HepG2 (cell line): Measurements from ENCODE around the gene MMS19. TPM values are rescaled to one million over a fixed set of nuclear protein-coding genes. Genes with fewer than 3 reads are reported as not detected.

ENCODE experiments used
- CEBPG ChIP-seq: IDR thresholded peaks from 2 replicates; pipeline ENCODE4 v1.6.1; 2016
- HNRNPH1 ChIP-seq: fragments of 200-400 bp; formaldehyde crosslinking; optimal IDR thresholded peaks from 2 replicates; pipeline ENCODE3; 2017; ENCODE audit warnings: mild to moderate bottlenecking, low read depth, low read length
- HOXD1 ChIP-seq: sonication (generic); formaldehyde crosslinking; IDR thresholded peaks from 2 replicates; pipeline ENCODE4 v1.5.0; 2020; ENCODE audit warnings: missing genetic modification reagents
- KLF16 ChIP-seq, 2 experiments: sonication (generic) in 1 of 2; formaldehyde crosslinking in 1 of 2; IDR thresholded peaks; 2 replicates each; pipeline versions ENCODE4 v1.6.1 to v1.8.0; 2016 to 2023; ENCODE audit warnings: missing genetic modification reagents in 2 of 2, missing compliant biosample characterization in 1 of 2
- MXD4 ChIP-seq: IDR thresholded peaks from 2 replicates; pipeline ENCODE4 v1.6.1; 2016; ENCODE audit warnings: mild to moderate bottlenecking, missing biosample characterization, missing genetic modification reagents
- NFE2 ChIP-seq: sonication (generic); formaldehyde crosslinking; IDR thresholded peaks from 2 replicates; pipeline ENCODE4 v1.4.0; 2020; ENCODE audit warnings: missing genetic modification reagents
- NFYC ChIP-seq: IDR thresholded peaks from 2 replicates; pipeline ENCODE4 v1.6.1; 2016; ENCODE audit warnings: missing genetic modification reagents, missing compliant biosample characterization
- RORA ChIP-seq: sonication (generic); formaldehyde crosslinking; IDR thresholded peaks from 2 replicates; pipeline ENCODE4 v1.5.0; 2020; ENCODE audit warnings: mild to moderate bottlenecking, missing genetic modification reagents, moderate library complexity
- SUZ12 ChIP-seq: fragments of 150-350 bp; IDR thresholded peaks from 2 replicates; pipeline ENCODE4 v1.6.1; 2014; ENCODE audit warnings: low read depth, low read length
- ZC3H13 ChIP-seq: sonication (generic); formaldehyde crosslinking; IDR thresholded peaks from 2 replicates; pipeline ENCODE4 v1.8.1; 2023; ENCODE audit warnings: mild to moderate bottlenecking, missing genetic modification reagents, moderate library complexity
- ZNF124 ChIP-seq: sonication (generic); formaldehyde crosslinking; IDR thresholded peaks from 2 replicates; pipeline ENCODE4 v1.4.0; 2020; ENCODE audit warnings: missing genetic modification reagents
- ZNF329 ChIP-seq: sonication (generic); formaldehyde crosslinking; IDR thresholded peaks from 2 replicates; pipeline ENCODE4 v1.9.0; 2021; ENCODE audit warnings: low read depth, mild to moderate bottlenecking, missing genetic modification reagents
- ZNF746 ChIP-seq: sonication (generic); formaldehyde crosslinking; IDR thresholded peaks from 2 replicates; pipeline ENCODE4 v1.8.0; 2022; ENCODE audit warnings: mild to moderate bottlenecking, missing genetic modification reagents
- ZNF772 ChIP-seq: sonication (generic); formaldehyde crosslinking; IDR thresholded peaks from 2 replicates; pipeline ENCODE4 v1.5.0; 2020; ENCODE audit warnings: mild to moderate bottlenecking, missing genetic modification reagents
- polyA plus RNA-seq, 8 experiments: library from polyadenylated mRNA; depleted of rRNA in 3 of 8; stranded (reverse) in 7 of 8; unstranded in 1 of 8; fragments of >200 nt; fragmentation: Illumina TruSeq in 4 of 8; extraction: Trizol in 4 of 8; gene quantifications; 2 replicates each; pipeline versions ENCODE4 v1.2.1 to v1.2.3, GENCODE V29; 2011 to 2016; ENCODE audit warnings: low read depth in 4 of 8, missing spikeins in 1 of 8, mixed read lengths in 1 of 8; ENCODE audit not compliant: insufficient read depth in 1 of 8
- total RNA-seq, 5 experiments: library from RNA; depleted of rRNA; stranded (reverse); fragments of >200 nt; fragmentation: Illumina TruSeq; extraction: Trizol; gene quantifications; 2 replicates each; pipeline ENCODE4 v1.2.3, GENCODE V29; 2016; ENCODE audit warnings: low read depth in 1 of 5
- TF ChIP-seq, protein P1 (sequence below): IDR thresholded peaks from 2 replicates; pipeline ENCODE4 v1.6.1; 2018; ENCODE audit warnings: missing genetic modification reagents, mild to moderate bottlenecking, missing compliant biosample characterization
- TF ChIP-seq, protein P2 (sequence below): sonication (generic); formaldehyde crosslinking; IDR thresholded peaks from 2 replicates; pipeline ENCODE4 v1.5.0; 2020; ENCODE audit warnings: missing genetic modification reagents
- TF ChIP-seq, protein P3 (sequence below): sonication (generic); formaldehyde crosslinking; conservative IDR thresholded peaks from 2 replicates; pipeline ENCODE4 v1.4.0; 2020; ENCODE audit warnings: missing genetic modification reagents
- TF ChIP-seq, protein P4 (sequence below): IDR thresholded peaks from 2 replicates; pipeline ENCODE4 v1.6.1; 2012; ENCODE audit warnings: inconsistent platforms
- TF ChIP-seq, protein P5 (sequence below): sonication (generic); formaldehyde crosslinking; IDR thresholded peaks from 2 replicates; pipeline ENCODE4 v1.8.0; 2022; ENCODE audit warnings: missing genetic modification reagents, mild to moderate bottlenecking, moderate library complexity, borderline replicate concordance
- TF ChIP-seq, protein P6 (sequence below): sonication (generic); formaldehyde crosslinking; IDR thresholded peaks from 2 replicates; pipeline ENCODE4 v1.4.0; 2020; ENCODE audit warnings: missing genetic modification reagents
- TF ChIP-seq, protein P7 (sequence below): IDR thresholded peaks from 2 replicates; pipeline ENCODE4 v1.6.1; 2016; ENCODE audit warnings: missing compliant biosample characterization, missing genetic modification reagents, borderline replicate concordance

The MMS19 gene
- total and polyA plus RNA-seq, 2 of the 13 experiments (the other 11 are each of a cell fraction or from before 2014, with no cell fraction given): 76.4 to 107 TPM

DNA sequence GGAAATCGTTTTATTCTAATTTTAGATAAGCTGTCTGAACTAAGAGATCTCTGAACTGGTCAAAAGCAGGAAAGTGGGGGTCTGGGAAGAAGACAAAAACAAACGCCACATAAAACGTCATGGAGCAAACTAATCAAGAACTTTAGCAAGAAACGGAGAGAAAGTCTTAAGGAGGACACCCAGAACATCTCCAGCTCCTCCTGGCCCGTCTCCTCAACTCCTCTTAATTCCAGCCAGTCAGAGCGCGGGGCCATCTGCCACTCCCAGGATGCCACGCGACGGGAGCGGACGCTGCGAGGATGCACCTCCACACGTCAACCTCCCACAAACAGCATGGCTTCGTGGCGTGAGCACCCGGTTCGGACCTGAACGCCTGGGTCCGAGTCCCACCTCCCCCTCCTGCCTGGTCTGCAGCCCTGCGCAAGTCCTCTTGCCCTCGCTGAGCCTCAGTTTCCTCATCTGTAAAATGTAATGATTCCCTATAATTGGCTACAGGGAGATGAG, 598 bp downstream of the MMS19 start (continued):
- TF ChIP-seq, protein P1, sequence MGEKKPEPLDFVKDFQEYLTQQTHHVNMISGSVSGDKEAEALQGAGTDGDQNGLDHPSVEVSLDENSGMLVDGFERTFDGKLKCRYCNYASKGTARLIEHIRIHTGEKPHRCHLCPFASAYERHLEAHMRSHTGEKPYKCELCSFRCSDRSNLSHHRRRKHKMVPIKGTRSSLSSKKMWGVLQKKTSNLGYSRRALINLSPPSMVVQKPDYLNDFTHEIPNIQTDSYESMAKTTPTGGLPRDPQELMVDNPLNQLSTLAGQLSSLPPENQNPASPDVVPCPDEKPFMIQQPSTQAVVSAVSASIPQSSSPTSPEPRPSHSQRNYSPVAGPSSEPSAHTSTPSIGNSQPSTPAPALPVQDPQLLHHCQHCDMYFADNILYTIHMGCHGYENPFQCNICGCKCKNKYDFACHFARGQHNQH (CRISPR knock-in tag): no peak; the same call in none of the 2 replicates
- TF ChIP-seq, protein P2, sequence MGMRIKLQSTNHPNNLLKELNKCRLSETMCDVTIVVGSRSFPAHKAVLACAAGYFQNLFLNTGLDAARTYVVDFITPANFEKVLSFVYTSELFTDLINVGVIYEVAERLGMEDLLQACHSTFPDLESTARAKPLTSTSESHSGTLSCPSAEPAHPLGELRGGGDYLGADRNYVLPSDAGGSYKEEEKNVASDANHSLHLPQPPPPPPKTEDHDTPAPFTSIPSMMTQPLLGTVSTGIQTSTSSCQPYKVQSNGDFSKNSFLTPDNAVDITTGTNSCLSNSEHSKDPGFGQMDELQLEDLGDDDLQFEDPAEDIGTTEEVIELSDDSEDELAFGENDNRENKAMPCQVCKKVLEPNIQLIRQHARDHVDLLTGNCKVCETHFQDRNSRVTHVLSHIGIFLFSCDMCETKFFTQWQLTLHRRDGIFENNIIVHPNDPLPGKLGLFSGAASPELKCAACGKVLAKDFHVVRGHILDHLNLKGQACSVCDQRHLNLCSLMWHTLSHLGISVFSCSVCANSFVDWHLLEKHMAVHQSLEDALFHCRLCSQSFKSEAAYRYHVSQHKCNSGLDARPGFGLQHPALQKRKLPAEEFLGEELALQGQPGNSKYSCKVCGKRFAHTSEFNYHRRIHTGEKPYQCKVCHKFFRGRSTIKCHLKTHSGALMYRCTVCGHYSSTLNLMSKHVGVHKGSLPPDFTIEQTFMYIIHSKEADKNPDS: peak; percentile 40; the same call in 1 of the 2 replicates
- TF ChIP-seq, protein P3, sequence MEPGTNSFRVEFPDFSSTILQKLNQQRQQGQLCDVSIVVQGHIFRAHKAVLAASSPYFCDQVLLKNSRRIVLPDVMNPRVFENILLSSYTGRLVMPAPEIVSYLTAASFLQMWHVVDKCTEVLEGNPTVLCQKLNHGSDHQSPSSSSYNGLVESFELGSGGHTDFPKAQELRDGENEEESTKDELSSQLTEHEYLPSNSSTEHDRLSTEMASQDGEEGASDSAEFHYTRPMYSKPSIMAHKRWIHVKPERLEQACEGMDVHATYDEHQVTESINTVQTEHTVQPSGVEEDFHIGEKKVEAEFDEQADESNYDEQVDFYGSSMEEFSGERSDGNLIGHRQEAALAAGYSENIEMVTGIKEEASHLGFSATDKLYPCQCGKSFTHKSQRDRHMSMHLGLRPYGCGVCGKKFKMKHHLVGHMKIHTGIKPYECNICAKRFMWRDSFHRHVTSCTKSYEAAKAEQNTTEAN: no peak
- TF ChIP-seq RORA (CRISPR knock-in tag) (no peak), ZNF746 (CRISPR knock-in tag) (no peak), ZC3H13 (CRISPR knock-in tag) (no peak), KLF16 (CRISPR knock-in tag; IDR thresholded peaks at IDR 0.05) (no peak), SUZ12 (no peak), ZNF124 (CRISPR knock-in tag) (no peak), HNRNPH1 (no peak), ZNF329 (CRISPR knock-in tag) (no peak; the same call in 1 of the 2 replicates), MXD4 (CRISPR knock-in tag) (peak; percentile 94), HOXD1 (CRISPR knock-in tag) (no peak), NFYC (peak; percentile 24; the same call in 1 of the 2 replicates), NFE2 (CRISPR knock-in tag) (no peak), CEBPG (no peak), ZNF772 (CRISPR knock-in tag) (no peak; the same call in 1 of the 2 replicates)
- TF ChIP-seq, protein P4, sequence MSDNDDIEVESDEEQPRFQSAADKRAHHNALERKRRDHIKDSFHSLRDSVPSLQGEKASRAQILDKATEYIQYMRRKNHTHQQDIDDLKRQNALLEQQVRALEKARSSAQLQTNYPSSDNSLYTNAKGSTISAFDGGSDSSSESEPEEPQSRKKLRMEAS: peak; percentile 95
- TF ChIP-seq, protein P5, sequence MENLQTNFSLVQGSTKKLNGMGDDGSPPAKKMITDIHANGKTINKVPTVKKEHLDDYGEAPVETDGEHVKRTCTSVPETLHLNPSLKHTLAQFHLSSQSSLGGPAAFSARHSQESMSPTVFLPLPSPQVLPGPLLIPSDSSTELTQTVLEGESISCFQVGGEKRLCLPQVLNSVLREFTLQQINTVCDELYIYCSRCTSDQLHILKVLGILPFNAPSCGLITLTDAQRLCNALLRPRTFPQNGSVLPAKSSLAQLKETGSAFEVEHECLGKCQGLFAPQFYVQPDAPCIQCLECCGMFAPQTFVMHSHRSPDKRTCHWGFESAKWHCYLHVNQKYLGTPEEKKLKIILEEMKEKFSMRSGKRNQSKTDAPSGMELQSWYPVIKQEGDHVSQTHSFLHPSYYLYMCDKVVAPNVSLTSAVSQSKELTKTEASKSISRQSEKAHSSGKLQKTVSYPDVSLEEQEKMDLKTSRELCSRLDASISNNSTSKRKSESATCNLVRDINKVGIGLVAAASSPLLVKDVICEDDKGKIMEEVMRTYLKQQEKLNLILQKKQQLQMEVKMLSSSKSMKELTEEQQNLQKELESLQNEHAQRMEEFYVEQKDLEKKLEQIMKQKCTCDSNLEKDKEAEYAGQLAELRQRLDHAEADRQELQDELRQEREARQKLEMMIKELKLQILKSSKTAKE: no peak
- TF ChIP-seq, protein P6, sequence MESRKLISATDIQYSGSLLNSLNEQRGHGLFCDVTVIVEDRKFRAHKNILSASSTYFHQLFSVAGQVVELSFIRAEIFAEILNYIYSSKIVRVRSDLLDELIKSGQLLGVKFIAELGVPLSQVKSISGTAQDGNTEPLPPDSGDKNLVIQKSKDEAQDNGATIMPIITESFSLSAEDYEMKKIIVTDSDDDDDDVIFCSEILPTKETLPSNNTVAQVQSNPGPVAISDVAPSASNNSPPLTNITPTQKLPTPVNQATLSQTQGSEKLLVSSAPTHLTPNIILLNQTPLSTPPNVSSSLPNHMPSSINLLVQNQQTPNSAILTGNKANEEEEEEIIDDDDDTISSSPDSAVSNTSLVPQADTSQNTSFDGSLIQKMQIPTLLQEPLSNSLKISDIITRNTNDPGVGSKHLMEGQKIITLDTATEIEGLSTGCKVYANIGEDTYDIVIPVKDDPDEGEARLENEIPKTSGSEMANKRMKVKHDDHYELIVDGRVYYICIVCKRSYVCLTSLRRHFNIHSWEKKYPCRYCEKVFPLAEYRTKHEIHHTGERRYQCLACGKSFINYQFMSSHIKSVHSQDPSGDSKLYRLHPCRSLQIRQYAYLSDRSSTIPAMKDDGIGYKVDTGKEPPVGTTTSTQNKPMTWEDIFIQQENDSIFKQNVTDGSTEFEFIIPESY: no peak
- TF ChIP-seq, protein P7, sequence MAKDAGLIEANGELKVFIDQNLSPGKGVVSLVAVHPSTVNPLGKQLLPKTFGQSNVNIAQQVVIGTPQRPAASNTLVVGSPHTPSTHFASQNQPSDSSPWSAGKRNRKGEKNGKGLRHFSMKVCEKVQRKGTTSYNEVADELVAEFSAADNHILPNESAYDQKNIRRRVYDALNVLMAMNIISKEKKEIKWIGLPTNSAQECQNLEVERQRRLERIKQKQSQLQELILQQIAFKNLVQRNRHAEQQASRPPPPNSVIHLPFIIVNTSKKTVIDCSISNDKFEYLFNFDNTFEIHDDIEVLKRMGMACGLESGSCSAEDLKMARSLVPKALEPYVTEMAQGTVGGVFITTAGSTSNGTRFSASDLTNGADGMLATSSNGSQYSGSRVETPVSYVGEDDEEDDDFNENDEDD (CRISPR knock-in tag): peak; percentile 56; the same call in 1 of the 2 replicates
